IPS DF 19.7 (cell line): ENCODE measurements around the gene SPSB1.

Experiments
- DNase-seq: peaks from one replicate; pipeline ENCODE4 v3.0.0-alpha.2; 2013; ENCODE audit warnings: low read depth, low spot score

Gene SPSB1

DNA sequence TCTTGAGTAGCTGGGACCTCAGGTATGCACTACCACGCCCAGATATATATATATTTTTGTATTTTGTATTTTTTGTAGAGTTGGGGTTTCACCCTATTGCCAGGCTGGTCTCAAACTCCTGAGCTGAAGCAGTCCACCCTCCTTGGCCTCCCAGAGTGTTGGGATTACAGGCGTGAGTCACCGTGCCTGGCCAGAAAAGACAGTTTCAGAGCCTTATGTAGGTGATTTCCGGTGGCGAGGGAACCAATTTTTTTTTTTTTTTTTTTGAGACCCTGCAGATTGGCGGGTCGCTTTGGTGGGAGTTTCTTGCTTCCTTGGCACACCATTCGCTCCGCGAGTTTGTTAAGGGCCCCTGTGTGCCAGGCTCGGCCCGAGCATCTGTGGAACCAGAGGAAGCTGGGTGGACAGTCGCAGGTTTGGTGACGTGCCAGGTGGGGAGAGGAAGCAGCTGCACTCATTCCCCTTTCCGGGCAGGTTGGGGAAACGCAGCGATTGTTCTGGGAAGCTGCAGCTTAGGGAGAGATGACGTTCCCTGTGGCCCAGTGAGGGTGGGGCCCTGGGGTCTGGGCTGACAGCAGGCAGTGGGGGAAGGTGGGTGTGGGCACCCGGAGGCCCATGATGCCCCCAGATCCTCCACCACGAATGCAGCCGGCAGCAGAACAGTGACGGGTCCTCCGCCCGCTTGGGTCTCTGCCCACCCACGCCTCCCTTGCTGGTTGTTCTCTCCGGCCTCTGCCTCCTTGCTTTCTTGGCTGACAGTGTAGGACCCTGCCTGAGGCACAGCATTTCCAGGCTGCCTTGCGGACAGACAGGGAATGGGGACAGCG is 25.1 kb downstream of the SPSB1 start:
- DNase-seq, result no peak

- DNase-seq, result no peak
Measured at GRCh38 chr1:9319208-9319788, 26.6 kb downstream of the SPSB1 start.

GRCh38 chr1:9319789-9320519 is 27.3 kb downstream of the SPSB1 start:
- no peak for DNase-seq

GRCh38 chr1:9320520-9321479 is 28.1 kb downstream of the SPSB1 start:
- DNase-seq, result no peak

- DNase-seq, result no peak
Measured at GRCh38 chr1:9321480-9321849, 28.8 kb downstream of the SPSB1 start.

- no peak for DNase-seq
Measured at GRCh38 chr1:9321986-9322660, 29.4 kb downstream of the SPSB1 start.

- DNase-seq, result no peak
Measured at GRCh38 chr1:9322661-9323244, 30.1 kb downstream of the SPSB1 start.

DNA sequence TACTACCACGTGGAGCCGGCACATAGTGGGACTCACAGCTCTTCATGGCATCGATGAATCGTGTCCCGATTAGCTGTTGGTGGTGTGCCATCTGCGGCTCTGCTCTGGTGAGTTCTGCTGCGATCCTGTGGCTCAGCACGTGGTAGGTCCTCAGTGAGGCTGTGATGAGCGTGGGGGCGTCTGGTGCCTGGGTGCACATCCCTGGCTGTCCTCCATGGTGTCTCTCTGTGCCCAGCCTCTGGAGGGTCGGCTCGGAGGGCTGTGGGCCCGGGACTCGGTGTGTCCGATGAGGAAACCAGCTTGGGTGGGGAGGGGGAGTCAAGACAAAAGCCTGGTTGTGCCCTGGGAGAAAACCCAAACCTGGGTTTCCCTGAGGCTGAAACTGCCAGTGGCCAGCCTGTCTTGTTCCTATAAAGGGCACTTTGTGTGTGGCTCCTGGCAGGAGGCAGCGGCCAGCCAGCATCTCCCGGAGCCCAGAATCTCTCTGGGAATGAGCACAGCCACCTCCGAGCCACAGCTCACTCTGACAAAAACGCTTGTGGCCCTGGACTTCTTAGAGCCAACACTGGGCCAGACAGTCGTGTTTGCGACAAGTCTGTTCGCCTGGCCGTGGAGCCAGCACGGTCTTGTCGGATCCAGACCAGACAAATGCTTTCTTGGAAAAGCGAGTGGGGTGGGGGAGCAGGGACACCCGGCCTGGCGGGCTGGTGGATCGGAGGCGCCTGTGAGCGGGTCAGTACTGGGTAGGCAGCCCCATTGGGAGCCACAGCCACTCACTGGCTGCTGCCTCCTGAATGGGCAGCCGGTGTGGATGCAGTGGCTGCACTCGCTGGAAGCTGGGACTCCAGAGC is 31.8 kb downstream of the SPSB1 start:
- DNase-seq, result no peak

GRCh38 chr1:9326596-9326995 is 33.9 kb downstream of the SPSB1 start:
- DNase-seq, result no peak

DNA sequence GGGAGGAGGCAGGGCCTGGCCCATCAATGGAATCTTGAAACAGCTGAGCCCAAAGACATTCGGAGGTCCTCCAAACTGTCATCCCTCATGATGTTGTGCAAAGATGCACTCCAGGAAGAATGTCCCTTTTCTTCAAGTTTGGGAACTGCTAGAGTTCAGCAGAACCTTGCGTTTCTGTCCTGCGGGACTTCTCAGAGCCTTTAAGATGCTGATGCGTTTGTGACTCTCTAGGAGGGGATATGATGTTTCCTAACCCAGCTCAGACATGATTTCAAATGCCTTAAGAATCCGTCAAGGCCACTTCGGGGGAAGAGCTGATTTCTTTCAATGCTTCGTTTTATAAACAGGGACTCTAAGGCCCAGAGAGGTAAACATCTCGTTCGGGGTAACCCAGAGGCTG is 35.5 kb downstream of the SPSB1 start:
- DNase-seq, result no peak

- DNase-seq, result no peak
Measured at GRCh38 chr1:9328715-9329114, 36.0 kb downstream of the SPSB1 start.

DNA sequence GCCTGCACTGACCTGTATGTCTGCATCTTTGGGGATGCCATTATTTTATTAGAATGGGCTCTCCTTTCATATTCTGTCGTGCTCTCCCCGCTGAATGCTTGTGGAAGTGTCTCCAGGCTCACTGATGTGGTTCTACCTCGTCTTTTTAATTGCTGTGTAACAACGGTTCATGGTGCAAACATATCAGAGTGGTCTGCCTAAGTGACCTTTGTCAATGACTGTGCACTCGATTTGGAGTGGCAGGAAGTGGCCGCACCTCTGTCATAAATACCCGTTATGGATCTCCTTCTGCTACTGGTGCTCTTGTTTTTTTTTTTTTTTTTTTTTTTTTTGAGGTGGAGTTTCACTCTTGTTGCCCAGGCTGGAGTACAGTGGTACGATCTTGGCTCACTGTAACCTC is 38.3 kb downstream of the SPSB1 start:
- DNase-seq, result no peak

GRCh38 chr1:9331558-9332346 is 39.1 kb downstream of the SPSB1 start:
- no peak for DNase-seq

GRCh38 chr1:9332513-9333143 is 39.9 kb downstream of the SPSB1 start:
- no peak for DNase-seq

DNA sequence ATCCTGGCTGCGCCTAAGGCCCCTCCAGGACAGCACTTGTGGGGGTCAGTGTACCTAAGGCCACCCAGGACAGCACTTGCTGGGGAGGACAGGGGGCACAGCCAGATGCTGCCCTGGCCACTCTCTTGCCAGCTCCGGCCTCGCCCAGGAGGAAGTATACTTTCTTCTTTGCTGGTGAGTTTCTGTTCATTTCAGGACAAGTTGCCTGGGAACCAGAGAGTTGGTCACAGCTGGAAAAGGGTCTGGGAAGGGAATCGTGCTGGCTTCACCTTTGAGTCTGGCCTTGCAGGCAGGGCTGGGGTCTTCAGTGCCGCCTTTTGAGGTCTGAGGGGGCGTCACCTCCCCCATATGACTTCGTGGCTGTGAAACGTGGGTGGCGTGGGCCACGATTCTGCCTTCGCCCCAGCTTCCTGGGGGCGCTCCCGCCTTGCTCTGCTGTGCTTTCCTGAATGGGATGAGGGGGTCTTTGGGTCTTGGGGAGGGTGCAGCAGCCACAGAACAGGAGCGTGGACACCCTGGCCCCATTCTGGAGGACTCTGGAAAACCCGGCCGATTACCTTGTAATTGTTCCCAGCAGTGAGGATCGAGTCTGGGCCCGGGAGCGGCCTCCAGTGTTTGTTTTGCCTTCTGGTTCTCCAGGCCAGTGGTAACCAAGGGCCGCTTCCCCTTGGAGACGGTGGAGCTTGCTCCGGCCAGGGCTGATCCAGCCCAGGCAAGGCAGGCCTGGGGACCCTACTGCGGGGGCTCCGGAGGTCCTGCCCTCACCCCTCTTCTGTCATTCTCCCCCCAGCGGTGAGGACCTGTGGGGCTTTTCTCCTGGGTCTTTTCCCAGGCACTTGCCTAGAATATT is 45.9 kb downstream of the SPSB1 start:
- no peak for DNase-seq

DNA sequence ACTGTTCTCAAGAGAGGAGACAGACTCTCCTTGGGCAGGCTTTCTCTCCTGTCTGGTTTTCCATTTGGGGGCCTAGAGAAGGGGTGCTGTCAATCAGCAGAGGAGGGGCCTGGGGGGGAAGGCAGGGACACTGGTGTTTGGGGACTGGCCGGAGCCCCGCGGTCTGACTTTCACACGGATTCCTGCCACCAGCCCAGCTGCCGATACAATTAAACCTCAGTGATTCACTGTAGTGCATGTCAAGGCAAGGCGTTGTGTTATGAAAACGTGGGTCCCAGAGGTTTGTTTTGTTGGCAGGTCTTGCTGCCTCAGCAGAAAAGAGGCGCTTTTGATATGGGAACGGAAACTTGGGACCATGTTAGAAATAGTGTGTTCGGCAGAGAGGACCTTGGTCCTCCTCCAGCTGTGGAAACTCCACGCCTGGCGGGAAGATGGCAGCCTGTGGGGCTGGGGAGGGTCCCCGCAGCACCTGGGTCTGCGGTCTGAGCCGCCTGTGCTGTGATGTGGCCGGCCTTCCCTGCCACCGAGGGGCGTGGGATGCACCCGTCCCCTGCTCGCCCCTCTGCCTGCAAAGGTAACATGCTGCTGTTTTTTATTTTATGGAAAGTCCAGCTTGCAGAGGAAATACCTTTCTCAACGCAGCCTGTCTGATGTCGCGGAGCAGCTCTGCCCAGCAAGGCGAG is 47.6 kb downstream of the SPSB1 start:
- DNase-seq, result no peak

GRCh38 chr1:9340864-9341263 is 48.2 kb downstream of the SPSB1 start:
- no peak for DNase-seq
